GM18907 (cell line): Measurements from ENCODE around the gene ANGPTL2.
"Not testable (repeated sequence)": the region's sequence is repeated elsewhere in the genome, so short reads cannot be mapped to it uniquely, and the experiment has no call there.

Experiments used
- ATAC-seq: cut with Tn5 transposase; IDR thresholded peaks from one replicate; pipeline ENCODE4 v1.9.1; 2021; ENCODE audit warnings: mild to moderate bottlenecking, moderate library complexity; ENCODE audit not compliant: unreplicated experiment

Gene ANGPTL2

GRCh38 chr9:127155314-127155960, 33.0 kb upstream of the ANGPTL2 start:
- ATAC-seq: no peak

- peak; percentile 58 for ATAC-seq
These were observed 32.2 kb upstream of the ANGPTL2 start for GRCh38 chr9:127154390-127155191.

- ATAC-seq: peak; percentile 39
These were observed 31.6 kb upstream of the ANGPTL2 start for GRCh38 chr9:127154003-127154389.

- ATAC-seq: no peak
These were observed 31.1 kb upstream of the ANGPTL2 start for GRCh38 chr9:127153501-127153900.

GRCh38 chr9:127149463-127150390, 27.3 kb upstream of the ANGPTL2 start:
- no peak for ATAC-seq

GRCh38 chr9:127149010-127149409, 26.6 kb upstream of the ANGPTL2 start:
- no peak for ATAC-seq

GRCh38 chr9:127148014-127148413, 25.6 kb upstream of the ANGPTL2 start:
- no peak for ATAC-seq

- ATAC-seq: no peak
These were observed 24.8 kb upstream of the ANGPTL2 start for GRCh38 chr9:127147251-127147650.

GRCh38 chr9:127146841-127147240, 24.4 kb upstream of the ANGPTL2 start:
- not testable (repeated sequence) for ATAC-seq

GRCh38 chr9:127144670-127145445, 22.4 kb upstream of the ANGPTL2 start:
- no peak for ATAC-seq

GRCh38 chr9:127143920-127144465, 21.6 kb upstream of the ANGPTL2 start:
- no peak for ATAC-seq

- no peak for ATAC-seq
These were observed 20.6 kb upstream of the ANGPTL2 start for GRCh38 chr9:127142931-127143464.

- ATAC-seq: no peak
These were observed 19.9 kb upstream of the ANGPTL2 start for GRCh38 chr9:127142291-127142690.

- ATAC-seq: no peak
These were observed 18.6 kb upstream of the ANGPTL2 start for GRCh38 chr9:127140842-127141675.

GRCh38 chr9:127140181-127140580, 17.7 kb upstream of the ANGPTL2 start:
- no peak for ATAC-seq

GRCh38 chr9:127139775-127140174, 17.3 kb upstream of the ANGPTL2 start:
- no peak for ATAC-seq

- ATAC-seq: no peak
These were observed 16.8 kb upstream of the ANGPTL2 start for GRCh38 chr9:127139071-127139731.

- ATAC-seq: no peak
These were observed 16.0 kb upstream of the ANGPTL2 start for GRCh38 chr9:127138444-127138843.
